Loucy (cell line): ENCODE data around the gene EOLA2.
"Not testable (repeated sequence)": the region's sequence is repeated elsewhere in the genome, so short reads cannot be mapped to it uniquely, and the experiment has no call there.

Source experiments
- H2AFZ ChIP-seq: fragments of 200-600 bp; sonication (generic); 2 replicates; pipeline ENCODE4 v1.6.0; 2016; ENCODE audit warnings: antibody characterized with exemption, mild to moderate bottlenecking, low read length, moderate library complexity
- H3F3A ChIP-seq: fragments of 200-600 bp; 2 replicates; pipeline ENCODE4 v1.6.0; 2016; ENCODE audit warnings: antibody characterized with exemption, low read depth, mild to moderate bottlenecking
- H3K27me3 ChIP-seq: fragments of 200-600 bp; sonication (generic); 2 replicates; pipeline ENCODE4 v1.6.1; 2014; ENCODE audit warnings: low read length, mild to moderate bottlenecking; ENCODE audit not compliant: insufficient read depth, poor library complexity, severe bottlenecking
- H3K36me3 ChIP-seq: fragments of 200-600 bp; sonication (generic); 2 replicates; pipeline ENCODE4 v1.6.1; 2016; ENCODE audit warnings: low read length; ENCODE audit not compliant: insufficient read depth
- H3K4me1 ChIP-seq: fragments of 200-600 bp; sonication (generic); 2 replicates; pipeline ENCODE4 v1.5.1; 2014; ENCODE audit warnings: low read length, mild to moderate bottlenecking; ENCODE audit not compliant: insufficient read depth, poor library complexity, severe bottlenecking
- H3K4me2 ChIP-seq: fragments of 200-600 bp; sonication (generic); 2 replicates; pipeline ENCODE4 v1.6.0; 2014; ENCODE audit warnings: antibody characterized with exemption, low read length, low read depth, mild to moderate bottlenecking; ENCODE audit not compliant: poor library complexity, severe bottlenecking
- H3K4me3 ChIP-seq: fragments of 200-600 bp; sonication (generic); 2 replicates; pipeline ENCODE4 v1.5.1; 2014; ENCODE audit warnings: low read length, mild to moderate bottlenecking, mixed read lengths; ENCODE audit not compliant: poor library complexity, severe bottlenecking
- H3K79me2 ChIP-seq: fragments of 200-600 bp; sonication (generic); 2 replicates; pipeline ENCODE4 v1.6.1; 2014; ENCODE audit warnings: low read length; ENCODE audit not compliant: insufficient read depth
- H3K9ac ChIP-seq: fragments of 200-600 bp; sonication (generic); 2 replicates; pipeline ENCODE4 v1.6.0; 2014; ENCODE audit warnings: mild to moderate bottlenecking, low read depth, low read length, moderate library complexity; ENCODE audit not compliant: poor library complexity, severe bottlenecking
- H3K9me2 ChIP-seq: fragments of 200-600 bp; sonication (generic); replicated peaks from 2 replicates; pipeline ENCODE4 v1.6.1; 2016; ENCODE audit warnings: low read depth, low read length, mixed read lengths
- H3K9me3 ChIP-seq: fragments of 200-600 bp; sonication (generic); 2 replicates; pipeline ENCODE4 v1.6.1; 2014; ENCODE audit warnings: mild to moderate bottlenecking, antibody characterized with exemption, low read length, low read depth; ENCODE audit not compliant: insufficient read depth
- H4K20me1 ChIP-seq: fragments of 200-600 bp; sonication (generic); 2 replicates; pipeline ENCODE4 v1.6.0; 2014; ENCODE audit warnings: antibody characterized with exemption, low read length, mild to moderate bottlenecking; ENCODE audit not compliant: insufficient read depth, poor library complexity, severe bottlenecking
- EZH2phosphoT487 ChIP-seq: fragments of 200-600 bp; IDR thresholded peaks from 2 replicates; pipeline ENCODE4 v1.6.1; 2018; ENCODE audit warnings: antibody characterized with exemption, mild to moderate bottlenecking, moderate library complexity, borderline replicate concordance
- TF ChIP-seq, protein P1 (sequence below): fragments of 200-600 bp; sonication (generic); conservative IDR thresholded peaks from 2 replicates; pipeline ENCODE4 v1.5.1; 2014; ENCODE audit warnings: mild to moderate bottlenecking, antibody characterized with exemption, low read length

EOLA2 gene

DNA sequence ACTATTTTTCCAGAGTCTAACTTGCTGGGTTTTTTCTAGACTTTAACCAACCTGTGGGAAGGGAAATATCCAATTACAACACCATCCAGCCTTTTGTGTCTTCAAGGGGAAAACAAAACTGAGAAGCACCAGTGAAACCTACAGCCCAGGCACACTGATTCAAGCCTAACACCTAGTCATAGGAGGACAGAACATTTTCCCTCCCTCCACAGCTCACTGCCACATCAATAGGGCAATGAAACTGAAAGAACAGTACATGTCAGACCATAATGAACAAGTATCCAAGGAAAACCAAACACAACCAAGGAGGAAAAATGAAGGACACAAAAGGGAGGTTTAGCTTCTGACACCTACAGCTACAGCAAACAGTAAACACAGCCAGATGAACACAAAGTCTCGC is 39.7 kb downstream of the EOLA2 start:
- Histone ChIP-seq H4K20me1 (no peaks in the 10 kb centered on the region), H3K4me1 (no peaks in the 10 kb centered on the region), H3K4me3 (no peak overlapping the region), H3K27me3 (no peaks in the 10 kb centered on the region), H3K9me2 (no peaks in the 10 kb centered on the region), H3K4me2 (no peak overlapping the region), H3K36me3 (no peaks in the 10 kb centered on the region), H3K9ac (no peak overlapping the region), H3K9me3 (no peaks in the 10 kb centered on the region), H2AFZ (no peak overlapping the region), H3F3A (no peaks in the 10 kb centered on the region), H3K79me2 (no peaks in the 10 kb centered on the region)
- TF ChIP-seq, protein P1, sequence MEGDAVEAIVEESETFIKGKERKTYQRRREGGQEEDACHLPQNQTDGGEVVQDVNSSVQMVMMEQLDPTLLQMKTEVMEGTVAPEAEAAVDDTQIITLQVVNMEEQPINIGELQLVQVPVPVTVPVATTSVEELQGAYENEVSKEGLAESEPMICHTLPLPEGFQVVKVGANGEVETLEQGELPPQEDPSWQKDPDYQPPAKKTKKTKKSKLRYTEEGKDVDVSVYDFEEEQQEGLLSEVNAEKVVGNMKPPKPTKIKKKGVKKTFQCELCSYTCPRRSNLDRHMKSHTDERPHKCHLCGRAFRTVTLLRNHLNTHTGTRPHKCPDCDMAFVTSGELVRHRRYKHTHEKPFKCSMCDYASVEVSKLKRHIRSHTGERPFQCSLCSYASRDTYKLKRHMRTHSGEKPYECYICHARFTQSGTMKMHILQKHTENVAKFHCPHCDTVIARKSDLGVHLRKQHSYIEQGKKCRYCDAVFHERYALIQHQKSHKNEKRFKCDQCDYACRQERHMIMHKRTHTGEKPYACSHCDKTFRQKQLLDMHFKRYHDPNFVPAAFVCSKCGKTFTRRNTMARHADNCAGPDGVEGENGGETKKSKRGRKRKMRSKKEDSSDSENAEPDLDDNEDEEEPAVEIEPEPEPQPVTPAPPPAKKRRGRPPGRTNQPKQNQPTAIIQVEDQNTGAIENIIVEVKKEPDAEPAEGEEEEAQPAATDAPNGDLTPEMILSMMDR: no peak
- TF ChIP-seq EZH2phosphoT487: no peak

DNA sequence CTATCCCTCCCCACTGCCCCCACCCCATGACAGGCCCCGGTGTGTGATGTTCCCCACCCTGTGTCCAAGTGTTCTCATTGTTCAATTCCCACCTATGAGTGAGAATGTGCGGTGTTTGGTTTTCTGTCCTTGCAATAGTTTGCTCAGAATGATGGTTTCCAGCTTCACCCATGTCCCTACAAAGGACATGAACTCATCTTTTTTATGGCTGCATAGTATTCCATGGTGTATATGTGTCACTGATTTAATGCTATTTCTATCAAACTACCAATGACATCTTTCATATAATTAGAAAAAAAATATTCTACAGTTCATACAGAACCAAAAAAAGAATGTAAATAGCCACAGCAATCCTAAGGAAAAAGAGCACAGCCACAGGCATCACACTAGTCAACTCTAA is 47.5 kb downstream of the EOLA2 start:
- not testable (repeated sequence) for H3F3A ChIP-seq, H3K4me3 ChIP-seq, H3K4me1 ChIP-seq, H3K4me2 ChIP-seq, H3K27me3 ChIP-seq, H3K9ac ChIP-seq, H3K9me3 ChIP-seq, H3K36me3 ChIP-seq, H3K79me2 ChIP-seq, H2AFZ ChIP-seq, H4K20me1 ChIP-seq, H3K9me2 ChIP-seq
